ENCODE results near the gene CELSR1.

- TF ChIP-seq CTCF (conservative IDR thresholded peaks at IDR 0.05) (no peak), EZH2 (IDR thresholded peaks at IDR 0.05; ENCODE audit: low read depth) (no peak)
Measured at GRCh38 chr22:46352691-46353386, 184.6 kb downstream of the CELSR1 start.
